D721Med (cell line): ENCODE measurements around the gene GALNT17.

Source experiments
- DNase-seq: peaks from one replicate; pipeline ENCODE4 v3.0.0; 2011; ENCODE audit warnings: low spot score; ENCODE audit not compliant: insufficient read length
- FAIRE-seq: peaks from 2 replicates; lab custom pipeline; 2011; peaks lifted over from hg19 to GRCh38; lab: Jason Lieb, UNC
- CTCF ChIP-seq: IDR thresholded peaks from 2 replicates; pipeline ENCODE4 v1.5.1; 2012; ENCODE audit warnings: mild to moderate bottlenecking, control low read depth; ENCODE audit not compliant: insufficient read depth; ENCODE audit errors: missing control alignments

The GALNT17 gene

GRCh38 chr7:71327946-71328345 lies 196.0 kb downstream of the GALNT17 start:
- DNase-seq = no peak
- no peak for TF ChIP-seq CTCF
- no peak for FAIRE-seq

GRCh38 chr7:71329030-71329660 lies 197.2 kb downstream of the GALNT17 start:
- TF ChIP-seq CTCF = no peak
- no peak for DNase-seq
- no peak for FAIRE-seq

- FAIRE-seq = no peak
- no peak for DNase-seq
Observed at GRCh38 chr7:71332207-71332606, 200.3 kb downstream of the GALNT17 start.

GRCh38 chr7:71334541-71334940 lies 202.6 kb downstream of the GALNT17 start:
- FAIRE-seq (peak; percentile 75), DNase-seq (no peak)
- no peak for TF ChIP-seq CTCF

More at GRCh38 chr7:71332207-71332606, 200.3 kb downstream of the GALNT17 start:
- no peak for TF ChIP-seq CTCF

GRCh38 chr7:71338866-71339265 lies 206.9 kb downstream of the GALNT17 start:
- DNase-seq = no peak
- no peak for TF ChIP-seq CTCF
- FAIRE-seq = no peak

GRCh38 chr7:71339924-71340323 lies 208.0 kb downstream of the GALNT17 start:
- FAIRE-seq = no peak
- TF ChIP-seq CTCF = no peak

GRCh38 chr7:71342202-71342601 lies 210.3 kb downstream of the GALNT17 start:
- no peak for TF ChIP-seq CTCF
- FAIRE-seq (no peak), DNase-seq (no peak)

More at GRCh38 chr7:71339924-71340323, 208.0 kb downstream of the GALNT17 start:
- DNase-seq = no peak
